GM19372 (cell line): Measurements from ENCODE around the gene HCN2.
A peak's percentile ranks its signal among the peaks of the same experiment; 100 is the strongest.
"Not testable (repeated sequence)": the region's sequence is repeated elsewhere in the genome, so short reads cannot be mapped to it uniquely, and the experiment has no call there.

Experiments used
- ATAC-seq: cut with Tn5 transposase; IDR thresholded peaks from one replicate; pipeline ENCODE4 v1.9.1; 2021; ENCODE audit warnings: mild to moderate bottlenecking, low read depth, moderate library complexity; ENCODE audit not compliant: unreplicated experiment

Gene HCN2

GRCh38 chr19:617551-618246, 28.0 kb downstream of the HCN2 start:
- no peak for ATAC-seq

- no peak for ATAC-seq
Observed at GRCh38 chr19:618247-618619, 28.6 kb downstream of the HCN2 start.

- no peak for ATAC-seq
Observed at GRCh38 chr19:618674-619285, 29.1 kb downstream of the HCN2 start.

- no peak for ATAC-seq
Observed at GRCh38 chr19:619286-620002, 29.8 kb downstream of the HCN2 start.

GRCh38 chr19:620166-620862, 30.6 kb downstream of the HCN2 start:
- ATAC-seq: no peak

GRCh38 chr19:621191-621590, 31.5 kb downstream of the HCN2 start:
- ATAC-seq: not testable (repeated sequence)

GRCh38 chr19:621819-622218, 32.1 kb downstream of the HCN2 start:
- ATAC-seq: no peak

GRCh38 chr19:622666-623065, 33.0 kb downstream of the HCN2 start:
- no peak for ATAC-seq

- ATAC-seq: no peak
Observed at GRCh38 chr19:623175-623916, 33.7 kb downstream of the HCN2 start.

GRCh38 chr19:623974-624373, 34.3 kb downstream of the HCN2 start:
- no peak for ATAC-seq

- ATAC-seq: no peak
Observed at GRCh38 chr19:624433-625109, 34.9 kb downstream of the HCN2 start.

- ATAC-seq: no peak
Observed at GRCh38 chr19:625257-625656, 35.6 kb downstream of the HCN2 start.

GRCh38 chr19:626566-626965, 36.9 kb downstream of the HCN2 start:
- ATAC-seq: not testable (repeated sequence)

GRCh38 chr19:628168-628567, 38.5 kb downstream of the HCN2 start:
- no peak for ATAC-seq

- not testable (repeated sequence) for ATAC-seq
Observed at GRCh38 chr19:629515-629914, 39.8 kb downstream of the HCN2 start.

GRCh38 chr19:629961-630714, 40.5 kb downstream of the HCN2 start:
- no peak for ATAC-seq

GRCh38 chr19:632579-633067, 42.9 kb downstream of the HCN2 start:
- ATAC-seq: peak; percentile 25

- peak; percentile 92 for ATAC-seq
Observed at GRCh38 chr19:633068-633785, 43.5 kb downstream of the HCN2 start, which contains the start of gene POLRMT. Gene POLRMT (minus strand): TSS chr19:633537. CDS start chr19:633512, 25 bp downstream.
